Lower leg skin (tissue), 3 donors: ENCODE measurements around the gene FKBP14.

Experiments
- CTCF ChIP-seq, 3 donors: fragments of 450-650 bp; IDR thresholded peaks; one replicate each; pipeline ENCODE4 v1.5.1; 2016; ENCODE audit warnings: antibody characterized with exemption in 3 of 3, mild to moderate bottlenecking in 3 of 3, moderate library complexity in 2 of 3
- POLR2A ChIP-seq, 2 donors: fragments of 450-650 bp; IDR thresholded peaks; one replicate each; pipeline ENCODE4 v1.6.1; 2016 to 2017; ENCODE audit warnings: antibody characterized with exemption in 2 of 2, mild to moderate bottlenecking in 1 of 2, moderate library complexity in 1 of 2

DNA sequence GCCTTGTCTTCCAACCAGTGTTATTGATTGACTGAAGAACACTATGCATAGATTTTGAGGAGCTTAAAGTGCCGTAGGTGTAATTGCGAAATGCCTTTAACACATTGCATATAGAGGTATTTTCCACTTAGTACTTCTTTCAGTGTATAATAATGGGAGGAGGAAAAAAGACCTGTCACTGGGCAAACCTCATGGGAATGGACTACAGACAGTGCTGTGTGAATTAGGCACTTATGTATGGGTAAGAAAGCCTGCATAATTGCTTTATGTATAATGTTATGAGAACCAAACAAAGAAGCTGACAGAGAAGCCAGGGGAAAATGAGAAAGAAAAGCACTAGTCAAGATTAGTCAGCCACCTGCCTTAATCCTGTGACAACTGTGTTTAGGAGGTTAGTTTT, 24.5 kb downstream of the FKBP14 start:
- TF ChIP-seq CTCF (IDR thresholded peaks at IDR 0.05) (no peak), POLR2A (IDR thresholded peaks at IDR 0.05) (no peak)
